Fibroblast of skin of scalp (primary cell): ENCODE measurements around the gene ZBTB4.

Source experiments
- DNase-seq: peaks from one replicate; pipeline ENCODE4 v3.0.0-alpha.2; 2013

ZBTB4 gene

DNA sequence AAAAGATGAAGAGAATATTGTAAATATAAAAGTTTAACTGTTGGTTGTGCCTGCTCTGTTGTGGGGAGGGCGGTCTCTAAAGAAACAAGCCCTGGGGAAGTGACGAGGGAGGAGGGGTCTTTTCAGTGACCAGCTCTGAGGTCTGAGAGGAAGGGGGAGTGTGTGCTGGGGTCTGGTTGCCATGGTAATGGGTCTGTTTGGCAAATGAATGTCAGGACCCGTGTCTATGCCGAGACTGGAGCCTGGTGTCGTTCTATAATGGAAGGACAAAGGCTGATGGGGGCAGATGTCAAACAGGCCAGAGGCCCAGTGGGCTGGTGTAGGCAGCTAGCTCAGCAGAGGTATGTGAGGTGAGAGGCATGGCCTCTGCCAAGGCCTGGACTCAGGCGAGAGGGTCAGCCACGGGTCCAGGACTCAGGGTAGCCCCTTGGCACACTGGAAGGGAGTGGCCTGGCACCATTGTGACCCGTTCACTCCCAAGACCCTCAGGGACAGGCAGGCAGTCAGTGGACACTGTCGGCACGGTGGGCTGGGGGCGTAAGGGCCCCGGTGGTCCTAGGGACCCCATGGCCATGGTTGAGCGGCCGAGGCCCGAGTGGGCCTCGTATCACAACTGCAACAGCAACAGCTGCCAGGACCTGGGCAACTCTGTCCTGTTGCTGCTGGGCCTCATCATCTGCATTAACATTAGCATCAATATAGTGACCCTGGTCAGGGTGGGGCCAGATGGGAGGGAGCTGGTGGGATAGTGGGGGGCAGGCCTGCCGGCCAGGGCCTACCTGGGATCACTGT is 59.4 kb downstream of the ZBTB4 start, which contains the start of gene SPEM1:
Gene SPEM1, plus strand, starts transcription at position 506 of the 792 bp plus-strand sequence. Its CDS starts 61 bp downstream, at position 567.
- DNase-seq, result no peak

DNA sequence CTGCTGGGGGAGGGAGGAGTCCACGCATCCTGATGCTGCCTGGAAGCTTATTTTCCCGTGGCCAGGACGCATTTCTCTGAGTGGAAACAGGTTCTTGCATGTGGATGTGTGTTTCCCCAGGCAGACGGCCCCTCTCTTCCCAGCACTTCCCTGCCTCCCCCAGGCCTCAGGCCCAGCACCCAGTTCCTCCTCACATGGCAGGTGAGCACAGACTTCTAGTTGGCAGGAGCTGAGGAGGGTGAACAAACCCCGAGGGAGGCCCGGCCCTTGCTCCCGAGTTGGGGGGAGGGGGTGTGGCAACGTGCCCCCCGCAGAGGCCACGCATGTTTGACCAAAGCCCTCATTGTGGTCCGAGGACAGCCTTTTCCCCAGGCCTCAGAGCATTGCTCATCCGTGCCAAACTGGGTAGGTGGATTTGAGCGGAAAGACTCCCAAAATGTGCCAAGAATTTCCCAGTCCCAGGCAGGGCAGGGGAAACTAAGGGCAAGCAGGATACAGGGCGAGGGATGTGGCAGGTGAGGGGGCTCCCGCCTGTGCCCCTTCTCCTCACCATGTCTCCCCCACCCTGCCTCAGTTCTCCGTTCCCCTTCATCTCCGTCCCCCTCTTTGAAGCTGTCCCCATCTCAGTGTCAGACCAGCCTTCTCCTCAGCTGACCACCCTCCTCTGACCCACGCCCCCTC is 60.8 kb downstream of the ZBTB4 start:
- DNase-seq, result no peak

- DNase-seq, result no peak
These were observed 62.3 kb downstream of the ZBTB4 start for GRCh38 chr17:7417056-7417655.

- no peak for DNase-seq
These were observed 63.1 kb downstream of the ZBTB4 start for GRCh38 chr17:7416323-7416722.

DNA sequence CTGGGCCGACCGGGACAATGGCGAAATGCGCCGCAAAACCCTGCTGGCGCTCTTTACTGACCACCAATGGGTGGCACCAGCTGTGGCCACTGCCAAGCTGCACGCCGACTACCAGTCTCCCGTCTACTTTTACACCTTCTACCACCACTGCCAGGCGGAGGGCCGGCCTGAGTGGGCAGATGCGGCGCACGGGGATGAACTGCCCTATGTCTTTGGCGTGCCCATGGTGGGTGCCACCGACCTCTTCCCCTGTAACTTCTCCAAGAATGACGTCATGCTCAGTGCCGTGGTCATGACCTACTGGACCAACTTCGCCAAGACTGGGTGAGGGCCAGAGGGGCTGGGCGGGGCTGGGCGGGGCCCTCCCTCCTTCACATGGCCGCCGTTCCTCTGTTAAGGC is 63.6 kb downstream of the ZBTB4 start:
- no peak for DNase-seq

DNA sequence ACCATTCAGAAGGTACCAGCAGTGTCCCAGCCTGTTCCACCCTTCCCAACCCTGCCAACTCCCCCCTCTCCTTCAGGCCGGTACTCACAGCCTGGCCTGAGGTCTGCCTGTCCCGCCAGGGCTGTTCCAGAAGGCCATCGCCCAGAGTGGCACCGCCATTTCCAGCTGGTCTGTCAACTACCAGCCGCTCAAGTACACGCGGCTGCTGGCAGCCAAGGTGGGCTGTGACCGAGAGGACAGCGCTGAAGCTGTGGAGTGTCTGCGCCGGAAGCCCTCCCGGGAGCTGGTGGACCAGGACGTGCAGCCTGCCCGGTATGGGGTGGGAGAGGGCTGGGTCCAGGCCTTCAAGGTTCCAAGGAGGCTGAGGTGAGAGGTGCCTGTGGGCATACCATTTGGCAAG is 64.6 kb downstream of the ZBTB4 start:
- no peak for DNase-seq

DNA sequence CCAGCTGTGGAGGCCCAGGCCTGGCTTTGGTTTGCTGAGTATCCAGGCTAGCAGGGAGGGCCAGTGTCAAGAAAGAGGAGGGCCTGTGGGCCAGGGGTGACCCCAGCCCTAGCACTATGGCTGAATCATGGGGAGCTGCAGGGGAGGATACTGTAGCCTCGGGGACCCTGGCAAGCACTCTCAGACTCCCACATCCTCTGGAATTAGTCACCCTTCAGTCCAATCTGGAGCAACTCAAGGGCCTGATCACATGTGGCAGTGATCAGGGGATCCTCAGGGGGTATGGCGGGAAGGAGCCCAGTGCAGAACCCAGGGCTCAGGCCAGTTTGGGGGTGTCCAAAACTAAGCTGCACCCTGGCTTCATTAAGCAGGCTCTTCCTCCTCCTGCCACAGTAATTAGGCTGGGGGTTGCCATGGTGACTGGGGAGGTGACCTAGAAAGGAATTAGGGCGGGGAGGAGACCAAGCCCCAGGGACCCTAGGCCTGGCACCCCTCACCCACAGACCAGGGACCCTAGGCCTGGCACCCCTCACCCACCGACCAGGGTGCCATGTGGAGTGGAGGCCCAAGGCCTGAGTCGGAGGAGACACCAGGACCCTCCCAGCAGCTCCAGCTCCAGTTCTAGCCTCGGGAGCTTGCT is 66.0 kb downstream of the ZBTB4 start:
- peak; percentile 38 for DNase-seq

- no peak for DNase-seq
These were observed 68.0 kb downstream of the ZBTB4 start for GRCh38 chr17:7411427-7411750.

- no peak for DNase-seq
These were observed 68.6 kb downstream of the ZBTB4 start for GRCh38 chr17:7410634-7411426.

DNA sequence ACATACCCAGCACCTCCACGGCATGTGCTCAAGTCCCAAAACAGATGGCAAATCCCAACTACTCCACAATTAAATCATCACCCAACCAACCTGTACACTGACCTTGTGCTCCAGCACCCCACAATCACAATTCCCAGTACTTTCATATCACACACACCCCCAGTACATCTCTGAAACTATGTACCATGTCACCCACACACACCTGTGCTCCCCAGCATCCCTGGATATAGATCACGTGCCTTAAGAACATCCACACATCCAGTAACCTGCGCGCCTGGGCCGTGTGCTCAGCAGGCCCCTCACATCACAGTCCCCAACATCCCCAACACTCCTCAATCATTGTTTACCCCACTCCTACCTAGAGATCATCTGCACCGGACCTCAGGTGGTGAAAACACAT is 69.7 kb downstream of the ZBTB4 start:
- no peak for DNase-seq
